Epidermal melanocyte (primary cell): ENCODE data around the gene KRTAP1-1.
A peak's percentile ranks its signal among the peaks of the same experiment; 100 is the strongest.
"Not testable (repeated sequence)": the region's sequence is repeated elsewhere in the genome, so short reads cannot be mapped to it uniquely, and the experiment has no call there.

Experiments
- DNase-seq: peaks from one replicate; pipeline ENCODE4 v3.0.0; 2011; ENCODE audit warnings: low spot score; ENCODE audit not compliant: insufficient read length

The KRTAP1-1 gene, protein sequence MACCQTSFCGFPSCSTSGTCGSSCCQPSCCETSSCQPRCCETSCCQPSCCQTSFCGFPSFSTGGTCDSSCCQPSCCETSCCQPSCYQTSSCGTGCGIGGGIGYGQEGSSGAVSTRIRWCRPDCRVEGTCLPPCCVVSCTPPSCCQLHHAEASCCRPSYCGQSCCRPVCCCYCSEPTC

DNA sequence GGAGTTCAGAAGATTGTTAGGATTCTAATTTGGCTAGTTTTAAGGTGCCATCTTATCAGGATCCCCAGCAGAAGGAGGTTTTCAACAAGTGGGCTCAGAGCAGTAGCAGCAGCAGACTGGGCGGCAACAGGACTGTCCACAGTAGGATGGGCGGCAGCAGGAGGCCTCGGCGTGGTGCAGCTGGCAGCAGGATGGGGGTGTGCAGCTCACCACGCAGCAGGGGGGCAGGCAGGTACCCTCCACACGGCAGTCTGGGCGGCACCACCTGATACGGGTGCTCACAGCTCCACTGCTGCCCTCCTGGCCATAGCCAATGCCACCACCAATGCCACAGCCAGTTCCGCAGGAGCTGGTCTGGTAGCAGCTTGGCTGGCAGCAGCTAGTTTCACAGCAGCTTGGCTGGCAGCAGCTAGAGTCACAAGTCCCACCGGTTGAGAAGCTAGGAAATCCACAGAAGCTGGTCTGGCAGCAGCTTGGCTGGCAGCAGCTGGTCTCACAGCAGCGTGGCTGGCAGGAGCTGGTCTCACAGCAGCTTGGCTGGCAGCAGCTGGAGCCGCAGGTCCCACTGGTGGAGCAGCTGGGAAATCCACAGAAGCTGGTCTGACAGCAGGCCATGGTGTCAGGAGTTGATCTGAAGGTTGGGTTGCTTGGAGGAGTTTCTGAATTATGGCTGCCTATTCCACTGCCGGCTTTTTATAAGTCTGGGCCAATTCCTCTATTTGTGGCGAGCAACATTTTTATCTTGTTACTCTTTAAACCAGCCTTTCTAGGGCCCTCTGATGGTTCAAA is at the start of gene KRTAP1-1:
TSS of gene KRTAP1-1 (minus strand) at position 668 of the 789 bp plus-strand sequence. CDS start at position 615, 53 bp downstream.
- not testable (repeated sequence) for DNase-seq

DNA sequence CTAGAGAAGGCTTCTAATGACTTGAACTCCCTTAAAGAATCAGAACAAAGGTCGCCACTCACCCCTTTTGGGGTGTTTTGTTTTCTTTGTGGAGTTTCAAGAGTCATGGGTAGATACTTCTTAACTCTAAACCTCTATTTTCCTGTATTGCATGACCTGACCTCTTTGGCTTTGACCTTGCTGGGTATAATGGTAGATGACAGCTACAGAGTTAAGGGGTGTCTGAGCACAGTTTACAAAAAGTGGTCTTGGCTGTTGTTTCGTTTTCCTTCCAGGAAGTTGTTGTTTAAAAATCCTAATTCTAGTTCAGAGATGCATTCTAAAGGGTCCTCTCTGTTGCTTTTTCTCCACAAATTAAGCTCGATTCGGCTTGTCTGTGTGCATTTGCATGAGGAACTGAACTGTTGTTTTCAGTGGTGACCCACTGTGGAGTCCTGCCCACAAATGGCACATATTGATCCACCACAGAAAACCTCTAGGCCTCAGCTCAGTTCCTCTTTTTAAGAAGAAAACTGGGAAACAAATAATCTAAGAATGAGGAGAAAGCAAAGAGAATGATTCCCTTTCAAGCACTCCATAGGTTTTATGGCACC is 47.6 kb upstream of the KRTAP1-1 start:
- DNase-seq = not testable (repeated sequence)

GRCh38 chr17:41084100-41084856 is 43.0 kb upstream of the KRTAP1-1 start, which contains the start of gene KRTAP4-7:
Gene KRTAP4-7 (plus strand): TSS chr17:41084150. CDS start chr17:41084207, 57 bp downstream.
- not testable (repeated sequence) for DNase-seq

GRCh38 chr17:41083427-41083826 is 42.2 kb upstream of the KRTAP1-1 start:
- not testable (repeated sequence) for DNase-seq

GRCh38 chr17:41082626-41083025 is 41.4 kb upstream of the KRTAP1-1 start:
- no peak for DNase-seq

DNA sequence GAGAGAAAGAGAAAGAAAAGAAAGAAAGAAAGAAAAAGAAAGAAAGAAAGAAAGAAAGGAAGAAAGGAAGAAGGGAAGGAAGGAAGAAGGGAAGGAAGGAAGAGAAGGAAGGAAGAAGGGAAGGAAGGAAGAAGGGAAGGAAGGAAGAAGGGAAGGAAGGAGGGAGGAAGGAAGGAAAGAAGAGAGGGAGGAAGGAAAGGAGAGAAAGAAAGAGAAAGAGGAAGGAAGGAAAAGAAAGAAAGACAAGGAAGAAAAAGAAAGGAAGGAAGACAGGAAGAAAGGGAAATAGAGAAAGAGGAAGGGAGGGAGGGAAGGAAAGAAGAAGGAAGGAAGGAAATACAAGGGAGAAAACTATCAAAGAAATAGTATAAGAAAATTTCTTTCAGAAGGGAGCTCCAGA is 35.5 kb upstream of the KRTAP1-1 start:
- no peak for DNase-seq

DNA sequence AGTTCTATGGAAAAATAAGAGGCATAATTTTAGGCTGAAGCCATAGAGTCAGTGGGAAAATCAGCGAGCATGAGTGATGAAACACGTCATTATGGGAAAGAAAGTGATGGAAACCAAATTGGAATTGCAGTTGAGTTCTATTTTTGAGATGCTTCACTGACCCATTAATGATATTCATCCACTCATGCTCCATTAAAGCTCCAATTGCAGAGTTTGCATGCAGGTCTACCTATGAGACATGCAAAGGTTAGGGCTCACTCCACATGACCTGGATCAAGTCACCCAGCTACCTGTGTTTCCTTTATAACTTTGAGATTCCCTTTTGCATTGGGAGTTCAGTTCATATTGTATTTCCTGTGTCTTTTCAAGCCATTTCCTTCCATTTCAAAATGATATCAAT is 32.4 kb upstream of the KRTAP1-1 start:
- DNase-seq = no peak

DNA sequence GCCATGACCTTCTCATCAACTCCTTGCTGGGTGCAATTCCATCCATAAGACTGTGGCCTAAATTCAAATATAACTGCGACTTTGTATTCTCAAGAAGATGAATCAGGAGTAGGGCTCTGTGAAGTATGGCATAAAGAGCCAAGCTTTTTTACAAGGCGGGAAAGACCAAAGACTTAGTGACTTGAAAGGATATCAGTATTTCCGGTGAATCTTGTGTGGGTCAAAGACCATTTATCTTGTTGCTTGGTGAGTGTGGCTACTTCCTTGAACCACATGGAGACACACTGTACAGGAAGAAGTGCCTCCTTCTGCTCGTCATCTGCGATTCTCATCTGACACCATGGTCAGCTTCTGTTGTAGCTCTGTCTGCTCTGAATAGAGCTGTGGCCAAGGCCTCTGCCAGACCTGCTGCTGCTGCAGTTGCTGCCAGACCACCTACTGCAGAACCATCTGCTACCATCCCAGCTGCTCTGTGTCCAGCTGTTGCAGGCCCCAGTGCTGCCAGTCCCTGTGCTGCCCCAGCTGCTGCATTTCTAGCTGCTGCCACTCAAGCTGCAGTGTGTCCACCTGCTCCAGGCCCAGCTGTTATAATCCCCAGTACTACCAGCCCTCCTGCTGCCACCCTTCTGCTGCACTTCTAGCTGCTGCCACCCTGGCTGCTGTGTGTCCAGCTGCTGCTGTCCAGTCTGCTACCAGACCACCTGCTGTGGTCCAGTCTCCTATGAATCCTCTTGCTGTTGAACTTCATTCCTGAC is 30.5 kb upstream of the KRTAP1-1 start:
- DNase-seq = no peak

DNA sequence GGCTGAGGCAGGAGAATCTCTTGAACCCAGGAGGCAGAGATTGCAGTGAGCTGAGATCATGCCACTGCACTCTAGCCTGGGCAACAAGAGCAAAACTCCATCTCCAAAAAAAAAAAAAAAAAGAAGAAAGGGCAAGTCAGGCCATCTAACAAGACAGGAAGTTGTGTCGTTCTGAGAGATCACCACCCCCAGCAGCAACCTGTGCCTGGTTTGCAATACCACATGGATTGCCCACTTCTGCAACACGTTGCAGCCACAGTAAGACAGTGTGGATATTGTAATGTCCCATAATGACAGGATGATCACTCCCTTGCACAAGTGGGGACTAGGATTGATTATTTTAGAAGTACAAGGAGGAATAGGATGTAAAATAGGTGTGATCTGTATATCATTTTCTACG is 27.8 kb upstream of the KRTAP1-1 start:
- DNase-seq = no peak

GRCh38 chr17:41067281-41067680 is 26.0 kb upstream of the KRTAP1-1 start:
- no peak for DNase-seq

GRCh38 chr17:41065829-41066624 is 24.8 kb upstream of the KRTAP1-1 start, which contains the start of gene KRTAP2-4:
Gene KRTAP2-4 (minus strand): TSS chr17:41065879. CDS start chr17:41065845, 34 bp downstream.
- DNase-seq = no peak

GRCh38 chr17:41065016-41065689 is 23.9 kb upstream of the KRTAP1-1 start:
- not testable (repeated sequence) for DNase-seq

DNA sequence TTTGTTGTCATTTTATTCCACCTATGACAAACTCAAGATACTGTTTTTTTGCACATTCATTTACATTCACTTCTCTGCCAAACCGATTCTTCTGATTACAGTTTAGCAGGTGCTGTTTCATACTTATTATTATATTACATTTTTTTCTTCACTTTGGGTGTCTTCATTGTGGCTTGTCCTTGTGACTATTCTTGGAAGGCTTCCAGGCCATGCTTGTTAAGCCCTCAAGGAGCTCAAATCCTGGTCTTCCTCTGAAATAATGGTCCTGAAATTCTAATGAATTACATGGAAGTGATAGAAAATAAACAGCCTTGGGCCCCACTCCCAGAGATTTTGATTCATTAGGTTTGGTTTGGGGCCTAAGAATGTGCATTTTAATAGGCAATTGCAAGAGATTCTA is 23.1 kb upstream of the KRTAP1-1 start:
- DNase-seq = no peak

- DNase-seq = no peak
Observed at GRCh38 chr17:41063449-41063848, 22.2 kb upstream of the KRTAP1-1 start.

GRCh38 chr17:41061964-41062363 is 20.7 kb upstream of the KRTAP1-1 start:
- peak; percentile 48 for DNase-seq

DNA sequence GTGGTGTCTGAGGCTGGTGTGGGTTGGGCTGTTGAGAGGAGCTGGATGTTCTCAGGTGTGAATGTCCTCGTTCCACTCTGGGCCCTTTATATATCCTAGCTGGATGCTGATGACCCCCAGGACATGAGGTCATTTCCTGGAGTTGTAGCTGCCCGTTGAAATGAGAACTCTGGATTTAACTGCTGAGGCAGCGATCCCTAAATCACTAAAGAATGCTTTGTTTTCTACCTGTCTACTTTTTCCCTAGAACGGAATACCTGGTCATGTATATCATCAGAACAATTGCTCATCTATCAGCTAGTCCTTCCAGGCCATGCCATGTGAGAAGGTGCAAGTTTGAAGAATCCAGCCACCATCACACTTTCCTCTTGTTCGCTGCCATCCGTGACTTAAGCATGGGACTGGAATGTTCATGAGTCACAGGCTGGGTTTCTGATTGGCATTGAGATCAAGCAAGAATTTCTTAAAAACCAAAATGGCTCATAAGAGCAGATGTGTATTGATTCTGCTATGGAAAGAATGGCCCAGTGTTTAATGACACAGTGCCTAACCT is 18.9 kb upstream of the KRTAP1-1 start, which contains the start of gene KRTAP2-3:
TSS of gene KRTAP2-3 (minus strand) at position 63 of the 553 bp plus-strand sequence. CDS start 64 bp downstream, outside the sequence.
- peak; percentile 71 for DNase-seq

DNA sequence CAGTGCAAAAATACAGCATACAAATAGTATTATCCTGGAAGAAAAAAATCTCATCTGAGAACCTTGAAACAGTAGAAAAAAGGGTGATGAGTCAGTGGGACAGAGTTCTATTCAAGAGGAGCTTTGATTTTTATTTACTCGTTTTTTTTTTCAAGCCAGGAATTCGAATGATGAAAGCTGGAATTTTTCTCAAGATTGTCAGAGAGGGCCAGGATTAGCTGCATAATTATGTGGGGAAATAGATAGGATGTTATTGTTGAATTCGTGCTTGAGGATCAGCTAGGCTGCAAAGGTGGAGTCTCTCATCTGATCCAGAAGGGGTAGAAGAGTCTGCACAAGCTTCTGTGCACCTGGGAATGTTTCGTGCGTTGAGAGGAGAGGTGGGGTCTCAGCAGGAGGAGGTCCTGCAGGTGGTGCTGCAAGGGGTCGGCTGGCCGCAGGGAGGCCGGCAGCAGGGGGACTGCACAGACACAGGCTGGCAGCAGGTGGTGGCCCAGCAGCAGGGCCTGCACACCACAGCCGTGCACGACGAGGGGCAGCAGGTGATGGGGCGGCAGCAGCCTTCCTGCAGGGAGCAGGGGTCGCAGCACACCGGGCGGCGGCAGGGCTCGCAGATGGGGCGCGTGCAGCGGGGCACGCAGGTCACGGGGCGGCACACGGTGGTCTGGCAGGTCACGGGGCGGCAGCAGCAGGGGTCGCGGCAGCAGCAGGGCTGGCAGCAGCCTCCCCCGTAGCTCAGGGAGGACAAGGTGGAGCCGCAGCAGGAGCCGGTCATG is 18.2 kb upstream of the KRTAP1-1 start:
- DNase-seq = not testable (repeated sequence)

- no peak for DNase-seq
Observed at GRCh38 chr17:41058741-41059140, 17.5 kb upstream of the KRTAP1-1 start.
